Measurements from ENCODE around the gene HPSE2.

DNA sequence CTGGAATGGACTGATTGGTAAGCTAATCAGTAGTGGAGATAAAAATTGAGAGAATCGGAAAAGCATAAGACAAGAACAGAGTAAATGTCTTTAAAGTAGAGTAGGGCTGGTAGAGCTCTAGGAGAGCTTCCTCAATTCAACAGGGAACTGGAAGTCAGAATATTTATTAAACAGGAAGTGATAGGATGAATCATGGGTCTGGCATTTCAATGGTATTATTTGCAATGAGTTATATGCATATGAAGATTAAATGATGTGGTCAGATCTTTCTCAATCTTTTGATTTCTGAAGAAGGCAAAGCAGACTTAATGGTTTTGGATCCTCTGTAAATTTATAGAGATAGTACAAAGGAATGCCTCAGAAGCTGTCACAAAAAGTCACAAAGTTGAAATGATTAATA lies 349.0 kb downstream of the HPSE2 start:
- TF ChIP-seq, protein P1, sequence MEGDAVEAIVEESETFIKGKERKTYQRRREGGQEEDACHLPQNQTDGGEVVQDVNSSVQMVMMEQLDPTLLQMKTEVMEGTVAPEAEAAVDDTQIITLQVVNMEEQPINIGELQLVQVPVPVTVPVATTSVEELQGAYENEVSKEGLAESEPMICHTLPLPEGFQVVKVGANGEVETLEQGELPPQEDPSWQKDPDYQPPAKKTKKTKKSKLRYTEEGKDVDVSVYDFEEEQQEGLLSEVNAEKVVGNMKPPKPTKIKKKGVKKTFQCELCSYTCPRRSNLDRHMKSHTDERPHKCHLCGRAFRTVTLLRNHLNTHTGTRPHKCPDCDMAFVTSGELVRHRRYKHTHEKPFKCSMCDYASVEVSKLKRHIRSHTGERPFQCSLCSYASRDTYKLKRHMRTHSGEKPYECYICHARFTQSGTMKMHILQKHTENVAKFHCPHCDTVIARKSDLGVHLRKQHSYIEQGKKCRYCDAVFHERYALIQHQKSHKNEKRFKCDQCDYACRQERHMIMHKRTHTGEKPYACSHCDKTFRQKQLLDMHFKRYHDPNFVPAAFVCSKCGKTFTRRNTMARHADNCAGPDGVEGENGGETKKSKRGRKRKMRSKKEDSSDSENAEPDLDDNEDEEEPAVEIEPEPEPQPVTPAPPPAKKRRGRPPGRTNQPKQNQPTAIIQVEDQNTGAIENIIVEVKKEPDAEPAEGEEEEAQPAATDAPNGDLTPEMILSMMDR (IDR thresholded peaks at IDR 0.05) = no peak
- no peak for TF ChIP-seq POLR2AphosphoS5 (IDR thresholded peaks at IDR 0.05; ENCODE audit: low read depth, low read length)
